ENCODE results near the gene IL4. TPM values are rescaled to one million over a fixed set of nuclear protein-coding genes. Genes with fewer than 3 reads are reported as not detected.

The IL4 gene
- total and polyA plus RNA-seq, 2 donors (not counting 3 experiments of a cell fraction or from before 2014, with no cell fraction given) = not detected

DNA sequence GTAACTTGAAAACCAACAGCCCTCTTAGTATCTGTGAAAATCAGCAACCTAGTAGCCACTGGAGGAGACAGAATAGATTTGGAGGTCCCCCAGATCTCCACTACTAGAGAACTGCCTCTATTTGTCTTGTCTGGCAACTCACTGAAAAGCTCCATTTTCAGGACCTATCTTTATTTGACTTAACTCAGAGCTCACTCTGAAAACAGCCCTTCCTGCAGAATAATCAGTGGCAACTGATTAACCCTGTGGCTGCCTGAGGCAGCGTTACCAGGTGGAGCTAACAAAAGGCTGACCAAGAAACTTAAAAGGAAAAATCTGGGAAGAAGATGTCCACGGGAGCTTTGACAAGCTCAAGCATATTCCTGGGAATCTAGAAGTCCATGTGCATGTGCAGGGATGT is 26.3 kb upstream of the IL4 start:
- intact Hi-C loops (cut with micrococcal nuclease) = no loop called here

More for the DNA sequence above, 26.3 kb upstream of the IL4 start:
- Histone ChIP-seq H3K9ac (replicated peaks; ENCODE audit: extremely low read depth, insufficient read depth, low read length) (no peak overlapping the region), H3K79me2 (ENCODE audit: control insufficient read depth, insufficient read depth, low read length) (no peaks in the 10 kb centered on the region), H3K27ac (ENCODE audit: insufficient read depth, low read depth, low read length) (no peak overlapping the region), H2AFZ (ENCODE audit: low read depth, low read length) (no peak overlapping the region), H3K4me2 (ENCODE audit: insufficient read depth, low read length) (no peak overlapping the region), H3K27me3 (ENCODE audit: control insufficient read depth in 2 of 2, insufficient read depth in 2 of 2, low read length in 2 of 2) (peaks cover 0 to 2% of the 10 kb centered on the region in 2 experiments), H4K20me1 (replicated peaks; ENCODE audit: control insufficient read depth, extremely low read depth, insufficient read depth, low read length) (no peaks in the 10 kb centered on the region), H3K9me1 (replicated peaks; ENCODE audit: control insufficient read depth, extremely low read depth, insufficient read depth, low read length) (no peaks in the 10 kb centered on the region), H3K4me1 (ENCODE audit: control insufficient read depth, extremely low read depth, insufficient read depth, low read length) (no peaks in the 10 kb centered on the region), H3K9me3 (replicated peaks; ENCODE audit: control insufficient read depth, insufficient read depth, low read length) (no peaks in the 10 kb centered on the region), H3K36me3 (ENCODE audit: control insufficient read depth in 2 of 2, extremely low read depth in 1 of 2, insufficient read depth in 2 of 2, low read length in 2 of 2) (peaks cover 0 to 3% of the 10 kb centered on the region in 2 experiments), H3K4me3 (replicated peaks in 1 of 3; ENCODE audit: insufficient read depth in 1 of 3, low read depth in 1 of 3, low read length in 3 of 3) (no peak overlapping the region)
- FAIRE-seq = no peak
- no TSS peak for BruUV-seq (replicated peaks)
- ChIA-PET CTCF (interaction anchor here (0.8 to 1.6 kb wide), 5 partner anchors 9 to 173 kb away, joined by 3 to 4 read pairs (median 3); no protein-coding TSS in a partner anchor), POLR2A (no interaction called here)
- dilution Hi-C loops (cut with MboI; ENCODE audit: extremely low pct_ligation_motif_present, low sequenced_read_pairs) = no loop called here
- TF ChIP-seq POLR2A (IDR thresholded peaks at IDR 0.05; ENCODE audit: low read depth, low read length) (no peak), GATA2 (IDR thresholded peaks at IDR 0.05; ENCODE audit: insufficient read depth, insufficient read length, low read depth, low read length) (no peak), MYC (IDR thresholded peaks at IDR 0.05; ENCODE audit: low read depth, low read length) (no peak), CTCF (IDR thresholded peaks at IDR 0.05; ENCODE audit: extremely low read depth in 1 of 2, insufficient read depth in 1 of 2, low read depth in 1 of 2, low read length in 2 of 2) (no peak), EZH2 (IDR thresholded peaks at IDR 0.05; ENCODE audit: borderline replicate concordance, low read depth, low read length, severe bottlenecking) (no peak), POLR2AphosphoS5 (IDR thresholded peaks at IDR 0.05; ENCODE audit: insufficient read depth, low read depth, low read length) (no peak), FOS (IDR thresholded peaks at IDR 0.05; ENCODE audit: borderline replicate concordance, insufficient read depth, low read length) (no peak), JUN (IDR thresholded peaks at IDR 0.05; ENCODE audit: borderline replicate concordance, insufficient read depth, insufficient read length, low read depth) (no peak), MAX (IDR thresholded peaks at IDR 0.05; ENCODE audit: insufficient read depth, insufficient read length) (no peak)
- no peak for DNase-seq (ENCODE audit: low read depth, low spot score)
